Measurements from ENCODE around the gene MLF1.

- TF ChIP-seq CTCF (IDR thresholded peaks at IDR 0.05) (no peak), EZH2phosphoT487 (IDR thresholded peaks at IDR 0.05) (no peak), EZH2 (IDR thresholded peaks at IDR 0.05) (no peak)
Measured at GRCh38 chr3:158617982-158618875, 47.2 kb downstream of the MLF1 start.
